OCI-LY3 (cell line): Measurements from ENCODE around the gene GPATCH3.
"Not testable (repeated sequence)": the region's sequence is repeated elsewhere in the genome, so short reads cannot be mapped to it uniquely, and the experiment has no call there.

Experiments used
- H2AFZ ChIP-seq: fragments of 200-600, 300-600 bp; shearing (Covaris generic); 2 replicates; pipeline ENCODE4 v1.6.0; 2014; ENCODE audit warnings: antibody characterized with exemption, low read depth, low read length
- H3K27ac ChIP-seq: fragments of 200-600, 300-600 bp; sonication (generic); 2 replicates; pipeline ENCODE4 v1.5.1; 2014; ENCODE audit warnings: mild to moderate bottlenecking, low read length, moderate library complexity, mixed read lengths
- H3K27me3 ChIP-seq: fragments of 200-600, 300-600 bp; sonication (generic); 2 replicates; pipeline ENCODE4 v1.6.1; 2014; ENCODE audit warnings: low read depth, low read length, mixed read lengths
- H3K36me3 ChIP-seq: fragments of 200-600, 300-600 bp; sonication (generic); replicated peaks from 2 replicates; pipeline ENCODE3; 2014; ENCODE audit warnings: low read depth, low read length, mixed read lengths
- H3K4me1 ChIP-seq: fragments of 300-600, 200-600 bp; sonication (generic); 2 replicates; pipeline ENCODE4 v1.6.1; 2014; ENCODE audit warnings: low read length, mixed read lengths
- H3K4me2 ChIP-seq: fragments of 200-600, 300-600 bp; sonication (generic); 2 replicates; pipeline ENCODE4 v1.6.1; 2014; ENCODE audit warnings: low read length, mixed read lengths
- H3K4me3 ChIP-seq: fragments of 300-600, 200-600 bp; sonication (generic); 2 replicates; pipeline ENCODE4 v1.5.1; 2014; ENCODE audit warnings: antibody characterized with exemption, mild to moderate bottlenecking, low read length, moderate library complexity
- H3K79me2 ChIP-seq: fragments of 300-600, 200-600 bp; shearing (Covaris generic); 2 replicates; pipeline ENCODE4 v1.6.1; 2014; ENCODE audit warnings: mild to moderate bottlenecking, low read length, mixed read lengths
- H3K9ac ChIP-seq: fragments of 300-600, 200-600 bp; shearing (Covaris generic); 2 replicates; pipeline ENCODE4 v1.6.0; 2014; ENCODE audit warnings: mild to moderate bottlenecking, low read length, moderate library complexity
- H3K9me3 ChIP-seq: fragments of 200-600, 300-600 bp; shearing (Covaris generic); 2 replicates; pipeline ENCODE4 v1.6.1; 2014; ENCODE audit warnings: low read length, mixed read lengths; ENCODE audit not compliant: insufficient read depth
- H4K20me1 ChIP-seq: fragments of 200-600, 300-600 bp; sonication (generic); 2 replicates; pipeline ENCODE4 v1.6.1; 2016; ENCODE audit warnings: low read length, mixed read lengths; ENCODE audit not compliant: insufficient read depth
- EZH2phosphoT487 ChIP-seq: fragments of 200-600 bp; shearing (Covaris generic); IDR thresholded peaks from 2 replicates; pipeline ENCODE4 v1.6.1; 2018; ENCODE audit warnings: antibody characterized with exemption, mixed run types, low read depth
- TF ChIP-seq, protein P1 (sequence below): fragments of 200-600, 300-600 bp; sonication (generic); IDR thresholded peaks from 2 replicates; pipeline ENCODE4 v1.5.1; 2014; ENCODE audit warnings: antibody characterized with exemption, low read length, low read depth

GPATCH3 gene

GRCh38 chr1:26851106-26851684, 49.1 kb downstream of the GPATCH3 start:
- H3K4me2 ChIP-seq: no peak overlapping the region
- H3K4me3 ChIP-seq: no peak overlapping the region
- no peaks in the 10 kb centered on the region for H3K27me3 ChIP-seq
- H3K27ac ChIP-seq: no peak overlapping the region
- H3K9me3 ChIP-seq: no peaks in the 10 kb centered on the region
- peaks cover 25% of the 10 kb centered on the region for H3K36me3 ChIP-seq
- no peak for TF ChIP-seq EZH2phosphoT487
- TF ChIP-seq, protein P1, sequence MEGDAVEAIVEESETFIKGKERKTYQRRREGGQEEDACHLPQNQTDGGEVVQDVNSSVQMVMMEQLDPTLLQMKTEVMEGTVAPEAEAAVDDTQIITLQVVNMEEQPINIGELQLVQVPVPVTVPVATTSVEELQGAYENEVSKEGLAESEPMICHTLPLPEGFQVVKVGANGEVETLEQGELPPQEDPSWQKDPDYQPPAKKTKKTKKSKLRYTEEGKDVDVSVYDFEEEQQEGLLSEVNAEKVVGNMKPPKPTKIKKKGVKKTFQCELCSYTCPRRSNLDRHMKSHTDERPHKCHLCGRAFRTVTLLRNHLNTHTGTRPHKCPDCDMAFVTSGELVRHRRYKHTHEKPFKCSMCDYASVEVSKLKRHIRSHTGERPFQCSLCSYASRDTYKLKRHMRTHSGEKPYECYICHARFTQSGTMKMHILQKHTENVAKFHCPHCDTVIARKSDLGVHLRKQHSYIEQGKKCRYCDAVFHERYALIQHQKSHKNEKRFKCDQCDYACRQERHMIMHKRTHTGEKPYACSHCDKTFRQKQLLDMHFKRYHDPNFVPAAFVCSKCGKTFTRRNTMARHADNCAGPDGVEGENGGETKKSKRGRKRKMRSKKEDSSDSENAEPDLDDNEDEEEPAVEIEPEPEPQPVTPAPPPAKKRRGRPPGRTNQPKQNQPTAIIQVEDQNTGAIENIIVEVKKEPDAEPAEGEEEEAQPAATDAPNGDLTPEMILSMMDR: peak; percentile 6; the same call in 1 of the 2 replicates
- H4K20me1 ChIP-seq: no peaks in the 10 kb centered on the region
- no peaks in the 10 kb centered on the region for H3K4me1 ChIP-seq
- H2AFZ ChIP-seq: no peak overlapping the region
- no peak overlapping the region for H3K9ac ChIP-seq
- H3K79me2 ChIP-seq: no peaks in the 10 kb centered on the region

DNA sequence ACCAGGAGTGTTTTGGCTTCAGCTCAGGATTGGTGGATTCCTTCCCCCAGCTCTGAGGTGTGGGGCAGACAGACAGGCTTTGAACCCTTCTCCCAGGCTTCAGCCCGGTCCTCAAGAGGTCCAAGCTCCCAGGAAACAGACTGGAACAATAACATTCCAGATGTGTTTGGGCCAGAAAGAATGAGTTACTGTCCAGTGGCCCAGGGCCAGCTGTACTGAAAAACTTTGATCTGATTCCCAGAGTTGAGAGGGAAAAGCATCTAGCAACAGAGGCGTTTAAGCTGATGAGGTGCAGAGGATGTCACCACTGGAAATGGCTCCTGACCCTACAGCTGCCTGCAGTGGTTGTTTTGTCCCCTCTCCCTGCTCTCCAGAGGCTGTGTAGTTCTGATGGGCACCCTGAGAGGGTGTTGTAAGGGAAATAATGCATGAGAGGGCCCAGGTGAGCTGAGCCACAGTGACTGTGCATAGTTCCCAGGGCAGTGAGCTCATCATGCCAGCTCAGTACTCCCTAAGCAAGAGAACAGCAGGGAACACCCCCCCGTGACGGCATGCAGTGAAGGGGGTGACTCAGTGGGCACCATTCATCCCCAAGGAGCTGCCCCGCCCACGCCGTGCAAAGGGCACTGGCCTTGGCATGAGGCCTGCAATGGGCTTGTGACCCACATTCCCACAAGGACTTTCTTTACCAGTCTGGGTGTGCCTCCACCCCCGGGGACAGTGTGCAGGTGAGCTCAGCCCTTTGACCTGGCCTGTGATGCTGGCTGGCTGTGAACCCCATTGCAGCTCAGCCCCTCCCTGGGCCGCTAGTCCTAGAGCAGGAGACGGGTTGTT, 51.1 kb downstream of the GPATCH3 start:
- Histone ChIP-seq H3K79me2 (0 out of 2 replicates have a peak, but pooled peaks cover 5% of the 10 kb centered on the region), H4K20me1 (no peaks in the 10 kb centered on the region), H3K9ac (no peak overlapping the region), H2AFZ (no peak overlapping the region), H3K4me1 (no peaks in the 10 kb centered on the region), H3K4me3 (no peak overlapping the region), H3K9me3 (no peaks in the 10 kb centered on the region), H3K27me3 (no peaks in the 10 kb centered on the region), H3K27ac (no peak overlapping the region), H3K4me2 (no peak overlapping the region), H3K36me3 (peaks cover 18% of the 10 kb centered on the region)
- no peak for TF ChIP-seq EZH2phosphoT487
- TF ChIP-seq, protein P1: no peak

- no peak overlapping the region for H3K4me2 ChIP-seq
- no peak overlapping the region for H2AFZ ChIP-seq
- no peaks in the 10 kb centered on the region for H3K9me3 ChIP-seq
- no peaks in the 10 kb centered on the region for H3K4me1 ChIP-seq
- no peak overlapping the region for H3K27ac ChIP-seq
- H3K36me3 ChIP-seq: peaks cover 12% of the 10 kb centered on the region
- H3K9ac ChIP-seq: no peak overlapping the region
- no peaks in the 10 kb centered on the region for H3K27me3 ChIP-seq
- no peaks in the 10 kb centered on the region for H4K20me1 ChIP-seq
- 0 out of 2 replicates have a peak, but pooled peaks cover 5% of the 10 kb centered on the region for H3K79me2 ChIP-seq
- TF ChIP-seq, protein P1: no peak
- no peak for TF ChIP-seq EZH2phosphoT487
- H3K4me3 ChIP-seq: no peak overlapping the region
These were observed 51.8 kb downstream of the GPATCH3 start for GRCh38 chr1:26848499-26848898.

GRCh38 chr1:26847826-26848225, 52.4 kb downstream of the GPATCH3 start:
- not testable (repeated sequence) for H3K9ac ChIP-seq, H3K4me1 ChIP-seq, H3K36me3 ChIP-seq, H3K4me3 ChIP-seq, H3K27me3 ChIP-seq, H4K20me1 ChIP-seq, H3K4me2 ChIP-seq, H2AFZ ChIP-seq, H3K27ac ChIP-seq, H3K9me3 ChIP-seq, H3K79me2 ChIP-seq
